ENCODE results near the gene INTS2.

GRCh38 chr17:61970030-61970429 is 42.2 kb upstream of the INTS2 start:
- TF ChIP-seq CTCF (IDR thresholded peaks at IDR 0.05; ENCODE audit: borderline replicate concordance, extremely low read depth, low read length, poor library complexity, severe bottlenecking): no peak
- no peak for TF ChIP-seq EZH2 (IDR thresholded peaks at IDR 0.05; ENCODE audit: borderline replicate concordance, low read depth, low read length, severe bottlenecking)
